ENCODE measurements around the gene ZCCHC7. TPM values are rescaled to one million over a fixed set of nuclear protein-coding genes. Genes with fewer than 3 reads are reported as not detected.
"Not testable (repeated sequence)": the region's sequence is repeated elsewhere in the genome, so short reads cannot be mapped to it uniquely, and the experiment has no call there.

The ZCCHC7 gene
- total RNA-seq, 2 donors from 2014 or later: 16.1 to 19.1 TPM

DNA sequence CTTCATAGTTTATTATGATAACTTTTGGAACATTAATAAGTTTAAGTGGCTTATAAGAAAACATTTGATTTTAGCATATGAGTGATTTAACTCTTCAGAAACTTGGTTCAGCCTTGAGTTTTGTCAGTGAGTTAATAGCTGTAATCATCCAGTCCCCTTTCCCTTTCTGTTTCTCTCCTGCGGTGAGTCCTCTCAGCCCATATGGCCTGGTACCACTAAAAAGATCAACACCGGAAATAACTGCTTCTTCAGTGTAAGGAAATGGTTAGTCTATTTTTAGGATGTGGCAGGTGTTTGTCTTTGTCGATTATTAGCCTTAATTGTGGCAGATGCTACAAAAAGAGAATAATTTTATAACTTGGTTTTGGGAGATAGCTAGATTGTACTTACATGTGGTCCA is 181.9 kb downstream of the ZCCHC7 start:
- intact Hi-C loops (cut with DNase I, micrococcal nuclease): no loop called here
- DNase-seq: no peak
- peak; percentile 28 for ATAC-seq

DNA sequence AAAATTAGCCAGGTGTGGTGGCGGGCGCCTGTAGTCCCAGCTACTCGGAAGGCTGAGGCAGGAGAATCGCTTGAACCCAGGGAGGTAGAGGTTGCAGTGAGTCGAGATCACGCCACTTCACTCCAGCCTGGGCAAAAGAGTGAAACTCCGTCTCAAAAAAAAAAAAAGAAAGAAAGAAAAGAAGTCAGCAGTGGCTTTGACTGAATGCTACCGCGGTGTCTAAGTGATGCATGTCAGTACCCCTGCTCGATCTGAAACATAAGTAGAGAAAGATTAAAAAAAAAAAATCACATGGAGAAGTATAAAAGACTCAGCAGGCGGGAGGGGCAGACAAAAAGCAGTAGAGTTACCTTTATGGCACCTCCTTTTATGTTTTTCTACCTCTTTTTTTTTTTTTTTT is 182.9 kb downstream of the ZCCHC7 start:
- ATAC-seq; DNase-seq; intact Hi-C loops (cut with DNase I, micrococcal nuclease): not testable (repeated sequence)

DNA sequence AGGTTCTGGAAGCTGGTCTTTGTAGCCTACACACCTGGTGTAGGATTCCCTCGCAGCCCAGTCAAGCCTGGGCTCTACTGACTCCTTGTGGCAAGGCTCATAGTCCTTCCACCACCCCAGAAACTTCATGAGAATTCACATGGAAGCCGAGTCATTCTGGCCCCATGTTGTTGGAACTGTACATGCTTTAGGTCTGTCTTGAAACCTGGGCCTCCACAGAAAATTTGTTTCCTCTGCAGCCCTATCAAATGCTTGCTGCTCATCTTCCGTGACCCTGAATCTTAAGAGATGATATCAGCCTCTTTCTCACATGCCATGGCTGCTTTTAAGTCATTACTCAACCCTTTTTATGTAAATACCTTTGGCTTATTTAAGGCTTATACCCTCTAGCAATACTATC is 188.8 kb downstream of the ZCCHC7 start:
- ATAC-seq (no peak), DNase-seq (no peak)
- intact Hi-C loops (cut with DNase I, micrococcal nuclease): no loop called here

- intact Hi-C loops (cut with DNase I, micrococcal nuclease): no loop called here
- no peak for DNase-seq
- no peak for ATAC-seq
Measured at GRCh38 chr9:37311938-37312708, 191.7 kb downstream of the ZCCHC7 start.

DNA sequence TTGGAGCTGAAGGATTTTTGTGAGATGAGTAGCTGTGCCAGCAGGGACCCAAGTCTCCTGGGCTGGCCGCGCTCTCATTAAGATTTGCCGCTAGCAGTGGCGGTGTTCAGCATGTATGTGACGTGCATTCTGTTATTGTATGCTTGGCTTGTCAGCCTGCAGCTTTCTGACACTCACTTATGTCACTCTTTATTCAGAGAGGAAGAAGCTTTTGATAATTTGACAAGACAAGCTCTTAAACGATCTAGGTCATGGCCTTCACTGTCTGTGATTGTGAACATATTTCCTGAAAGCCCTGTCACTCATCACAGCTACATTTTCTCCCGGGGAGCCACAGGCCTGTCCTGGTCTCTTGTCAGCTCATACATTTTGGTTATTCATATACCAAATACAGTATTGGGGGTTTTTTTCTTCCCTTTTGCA is 203.9 kb downstream of the ZCCHC7 start:
- DNase-seq: no peak
- intact Hi-C loops (cut with DNase I, micrococcal nuclease): no loop called here
- no peak for ATAC-seq

DNA sequence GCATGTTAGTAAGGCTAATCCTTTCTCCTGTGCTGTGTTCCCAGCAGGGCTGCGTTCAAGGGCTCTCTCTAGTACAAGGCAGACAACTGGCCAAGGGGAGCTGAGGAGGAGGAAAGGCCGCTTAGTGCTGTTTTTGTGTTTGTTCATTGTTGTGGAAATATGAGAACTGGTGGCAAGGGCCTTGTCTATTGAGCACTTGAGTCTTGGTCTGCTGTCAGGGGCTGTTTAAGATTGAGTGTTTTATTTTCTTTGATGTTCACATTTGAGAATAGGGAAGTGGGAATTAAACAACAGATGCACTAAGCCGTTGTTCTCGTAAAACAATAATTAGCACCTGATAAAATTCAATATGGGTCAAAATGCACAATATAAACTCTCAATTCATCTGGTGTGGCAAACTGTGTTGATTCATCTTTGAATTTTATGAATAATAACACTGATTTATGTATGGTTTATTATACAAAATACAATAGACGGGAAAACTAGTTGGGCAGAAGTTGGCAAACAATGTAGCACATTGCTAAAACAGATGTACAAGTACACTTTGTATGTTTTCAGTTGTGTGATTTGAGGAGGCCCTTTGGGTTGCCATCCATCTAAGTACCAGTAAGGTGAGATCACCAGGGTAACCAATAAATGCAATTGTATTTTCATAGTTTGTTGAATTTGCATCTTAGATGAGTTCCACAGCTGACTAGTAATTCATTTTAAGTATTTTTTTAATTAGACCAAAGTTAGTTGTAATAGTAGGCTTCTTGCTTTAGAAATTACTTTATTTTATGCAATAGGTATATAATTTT is 204.5 kb downstream of the ZCCHC7 start:
- DNase-seq (no peak), ATAC-seq (peak; percentile 10)
- intact Hi-C loops (cut with DNase I, micrococcal nuclease): no loop called here

DNA sequence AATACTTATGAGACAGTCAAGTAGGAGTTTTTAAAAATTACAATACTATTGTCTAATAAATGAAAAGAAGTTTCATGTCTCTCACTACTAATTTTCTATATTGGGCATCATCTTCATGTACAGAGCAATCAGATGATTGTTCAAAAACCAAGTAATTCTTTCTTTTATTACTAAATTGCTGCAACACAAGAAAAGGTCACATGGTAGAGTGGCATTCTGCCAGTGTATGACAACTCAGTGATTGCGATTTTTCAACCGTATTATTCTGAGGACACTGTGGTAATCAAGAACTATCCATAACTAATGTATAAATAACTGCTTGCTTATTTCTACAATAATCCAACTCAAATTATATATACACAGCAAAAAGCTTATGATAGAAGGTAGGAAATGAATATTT is 205.4 kb downstream of the ZCCHC7 start:
- ATAC-seq: no peak
- no peak for DNase-seq
- intact Hi-C loops (cut with DNase I, micrococcal nuclease): no loop called here

GRCh38 chr9:37327553-37327952 is 207.2 kb downstream of the ZCCHC7 start:
- ATAC-seq (no peak), DNase-seq (no peak)
- intact Hi-C loops (cut with DNase I, micrococcal nuclease): no loop called here

DNA sequence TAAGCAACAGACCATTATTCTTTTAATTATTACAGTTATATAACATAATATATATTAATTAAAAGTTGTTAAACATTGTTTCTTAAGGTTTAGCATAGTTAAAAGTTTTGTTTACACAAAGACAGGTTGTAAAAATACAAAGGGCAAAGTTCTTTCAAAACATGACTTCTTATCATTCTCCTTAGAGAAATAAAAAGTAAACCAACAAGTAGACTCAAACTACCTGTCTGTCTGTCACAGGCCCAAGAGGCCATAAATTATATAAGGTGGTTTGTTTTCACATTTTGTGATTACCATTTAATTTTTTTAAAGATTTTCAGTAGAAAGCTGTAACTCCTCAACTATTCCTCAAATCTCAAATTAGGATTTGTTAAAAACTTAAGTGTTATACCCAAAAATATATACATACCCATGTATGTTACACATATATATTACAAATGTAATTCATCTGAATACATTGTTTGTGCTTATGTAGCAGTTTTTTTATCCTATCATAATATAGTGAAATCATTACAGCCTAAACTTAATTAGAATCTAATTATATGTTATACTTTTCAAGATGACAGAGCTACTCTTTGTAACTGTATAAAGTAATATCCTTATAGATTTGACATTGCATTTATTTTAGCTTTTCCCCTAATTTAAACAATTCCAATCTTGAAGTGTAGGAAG is 208.3 kb downstream of the ZCCHC7 start:
- intact Hi-C loops (cut with DNase I, micrococcal nuclease): no loop called here
- ATAC-seq: peak; percentile 95
- DNase-seq: no peak

DNA sequence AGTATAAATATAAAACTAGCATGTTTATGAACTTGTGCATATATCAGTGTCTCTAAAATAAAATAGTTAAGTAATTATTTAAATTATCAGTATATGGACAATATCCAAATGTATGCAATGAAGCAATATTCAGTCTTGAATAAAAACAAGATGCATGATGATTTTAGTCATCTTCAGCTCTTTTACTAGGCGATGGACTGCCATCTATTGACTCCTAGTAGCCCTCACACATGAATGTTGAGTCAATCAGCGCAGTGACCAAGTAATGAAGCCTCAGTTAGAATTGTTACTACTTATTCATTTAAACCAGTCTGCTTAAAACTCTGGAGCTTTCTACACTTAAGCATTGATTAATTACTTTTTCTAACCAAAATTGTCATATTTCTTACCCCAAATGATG is 209.2 kb downstream of the ZCCHC7 start:
- ATAC-seq (no peak), DNase-seq (no peak)
- intact Hi-C loops (cut with DNase I, micrococcal nuclease): no loop called here

DNA sequence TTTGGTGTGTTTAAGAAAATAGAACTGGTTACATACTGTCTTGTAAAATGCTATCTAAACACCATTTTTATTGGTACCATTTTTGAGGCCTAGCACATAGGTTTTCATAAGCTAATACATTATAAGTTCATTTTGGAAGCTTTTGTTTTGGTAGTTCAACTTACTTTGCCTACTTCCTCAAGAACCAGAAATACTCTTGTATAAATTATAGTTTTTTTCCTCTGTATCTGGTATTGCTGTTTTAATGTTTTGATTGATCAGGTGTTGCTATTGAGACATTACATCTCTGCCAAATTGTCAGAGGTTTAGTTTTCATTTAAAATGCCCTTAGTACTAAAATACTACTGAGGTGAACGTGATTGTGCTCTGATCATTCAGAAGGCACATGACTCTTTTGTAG is 211.5 kb downstream of the ZCCHC7 start:
- DNase-seq: no peak
- intact Hi-C loops (cut with DNase I, micrococcal nuclease): no loop called here
- ATAC-seq: no peak

DNA sequence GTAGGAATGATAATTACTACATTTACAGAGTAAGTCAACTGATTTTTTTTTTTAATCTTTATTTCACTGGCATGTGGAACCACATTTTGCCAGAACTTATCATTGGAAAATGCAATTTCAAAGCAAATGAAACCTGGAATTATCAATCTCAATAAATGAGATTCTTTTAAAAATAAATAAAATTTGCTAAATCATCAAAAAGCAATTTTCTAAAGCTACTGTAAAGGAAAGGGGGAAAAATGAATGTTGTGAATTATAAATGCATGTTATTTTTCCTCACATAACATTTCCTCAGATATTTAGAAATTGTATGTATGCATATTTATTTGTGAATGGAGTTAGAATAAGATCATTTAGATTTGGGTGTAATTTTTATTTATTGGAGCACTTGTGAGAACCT is 212.2 kb downstream of the ZCCHC7 start:
- intact Hi-C loops (cut with DNase I, micrococcal nuclease): no loop called here
- no peak for DNase-seq

GRCh38 chr9:37333288-37333687 is 212.9 kb downstream of the ZCCHC7 start:
- intact Hi-C loops (cut with DNase I, micrococcal nuclease): no loop called here
- no peak for ATAC-seq
- no peak for DNase-seq

More for the DNA sequence above, 212.2 kb downstream of the ZCCHC7 start:
- ATAC-seq: no peak

GRCh38 chr9:37335238-37335637 is 214.9 kb downstream of the ZCCHC7 start:
- DNase-seq (no peak), ATAC-seq (no peak)
- intact Hi-C loops (cut with DNase I, micrococcal nuclease): no loop called here

GRCh38 chr9:37336150-37336549 is 215.8 kb downstream of the ZCCHC7 start:
- intact Hi-C loops (cut with DNase I, micrococcal nuclease): no loop called here
- ATAC-seq (peak; percentile 57), DNase-seq (no peak)

DNA sequence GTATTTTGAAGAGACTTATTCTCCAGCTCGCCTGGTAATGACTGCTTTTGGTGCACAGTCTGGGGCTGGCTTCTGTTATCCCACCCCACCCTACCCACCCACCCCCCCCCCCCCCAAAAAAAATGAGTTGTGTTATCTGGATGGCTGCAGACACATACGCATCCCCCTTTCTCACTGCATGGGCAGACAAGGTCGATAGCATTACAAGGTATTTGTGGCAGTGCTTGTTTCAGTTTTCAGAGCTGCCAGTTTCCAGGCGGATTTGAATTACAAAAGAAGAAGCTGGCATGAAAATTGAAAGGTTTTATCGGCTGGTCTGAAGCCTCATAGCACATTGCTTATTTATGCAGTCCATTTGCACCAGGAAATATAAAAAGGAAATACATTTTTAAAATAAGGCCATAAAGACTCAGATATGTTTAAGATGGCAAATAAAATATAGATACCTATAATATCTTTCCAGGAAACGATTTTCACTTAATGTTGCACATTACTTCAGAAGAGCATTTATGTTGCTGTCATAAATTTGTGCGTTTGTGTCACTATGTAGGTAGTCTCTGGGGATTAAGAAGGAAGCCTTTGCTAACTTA is 217.0 kb downstream of the ZCCHC7 start:
- peak; percentile 80 for ATAC-seq
- no peak for DNase-seq
- intact Hi-C loops (cut with DNase I, micrococcal nuclease): no loop called here

GRCh38 chr9:37338218-37338617 is 217.8 kb downstream of the ZCCHC7 start:
- ATAC-seq: no peak
- DNase-seq: no peak
- intact Hi-C loops (cut with DNase I, micrococcal nuclease): no loop called here

GRCh38 chr9:37339923-37340322 is 219.5 kb downstream of the ZCCHC7 start:
- DNase-seq (no peak), ATAC-seq (no peak)
- intact Hi-C loops (cut with DNase I, micrococcal nuclease): no loop called here

DNA sequence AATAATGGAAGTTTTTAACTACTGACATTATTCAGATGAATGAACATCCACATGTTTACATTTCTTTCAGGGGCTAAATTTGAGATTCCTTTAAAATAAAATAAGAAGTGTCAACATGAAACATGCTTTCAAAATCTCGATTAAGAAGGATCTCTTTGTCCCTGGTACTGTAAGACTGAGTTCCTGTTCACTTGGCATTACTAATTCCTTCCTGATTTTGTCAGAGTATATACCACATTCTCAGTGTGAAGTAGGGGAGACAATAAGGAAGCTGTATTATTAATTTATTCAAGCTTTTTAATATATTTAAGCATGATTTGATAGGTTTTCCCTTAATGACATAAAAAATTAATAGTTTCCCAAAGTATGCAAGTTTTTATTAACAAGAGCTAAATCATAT is 220.6 kb downstream of the ZCCHC7 start:
- intact Hi-C loops (cut with DNase I, micrococcal nuclease): no loop called here
- ATAC-seq (no peak), DNase-seq (no peak)
